Activated CD4-positive, alpha-beta T cell treated with anti-CD3 and anti-CD28 coated beads, Interleukin-2, Interleukin-6, amounts not matched to agents 100 ng/mL and 50 ng/mL, durations not matched to agents 16 hours and 8 hours (primary cell): Measurements from ENCODE around the gene CDYL.

ENCODE experiments used
- DNase-seq: peaks from one replicate; pipeline ENCODE4 v3.0.0-alpha.2; 2020

CDYL gene

GRCh38 chr6:4910037-4910760 lies 134.0 kb downstream of the CDYL start:
- DNase-seq, result no peak

GRCh38 chr6:4912559-4912958 lies 136.4 kb downstream of the CDYL start:
- no peak for DNase-seq

GRCh38 chr6:4913705-4914419 lies 137.7 kb downstream of the CDYL start:
- no peak for DNase-seq

GRCh38 chr6:4914420-4915159 lies 138.4 kb downstream of the CDYL start:
- DNase-seq, result no peak

- no peak for DNase-seq
Measured at GRCh38 chr6:4916954-4917561, 140.9 kb downstream of the CDYL start.

- DNase-seq, result no peak
Measured at GRCh38 chr6:4920914-4921410, 144.8 kb downstream of the CDYL start.

GRCh38 chr6:4922488-4923037 lies 146.4 kb downstream of the CDYL start:
- DNase-seq, result no peak

GRCh38 chr6:4923081-4923480 lies 146.9 kb downstream of the CDYL start:
- no peak for DNase-seq

GRCh38 chr6:4924661-4925271 lies 148.6 kb downstream of the CDYL start:
- DNase-seq, result no peak

- no peak for DNase-seq
Measured at GRCh38 chr6:4925580-4925979, 149.4 kb downstream of the CDYL start.

GRCh38 chr6:4928426-4928825 lies 152.2 kb downstream of the CDYL start:
- DNase-seq, result peak; percentile 25

GRCh38 chr6:4929097-4929718 lies 153.0 kb downstream of the CDYL start:
- no peak for DNase-seq

GRCh38 chr6:4930025-4930691 lies 154.0 kb downstream of the CDYL start:
- DNase-seq, result no peak

GRCh38 chr6:4931530-4932227 lies 155.5 kb downstream of the CDYL start:
- DNase-seq, result no peak

- DNase-seq, result no peak
Measured at GRCh38 chr6:4932228-4932903, 156.2 kb downstream of the CDYL start.

GRCh38 chr6:4935486-4935885 lies 159.3 kb downstream of the CDYL start:
- peak; percentile 82 for DNase-seq

GRCh38 chr6:4935975-4936680 lies 159.9 kb downstream of the CDYL start:
- no peak for DNase-seq

- peak; percentile 32 for DNase-seq
Measured at GRCh38 chr6:4936681-4937041, 160.5 kb downstream of the CDYL start.

GRCh38 chr6:4937414-4937813 lies 161.2 kb downstream of the CDYL start:
- DNase-seq, result no peak

GRCh38 chr6:4939241-4939640 lies 163.0 kb downstream of the CDYL start:
- peak; percentile 27 for DNase-seq
